HCT116 (cell line): ENCODE results near the gene KIAA1549. TPM values are rescaled to one million over a fixed set of nuclear protein-coding genes. Genes with fewer than 3 reads are reported as not detected.

ENCODE experiments used
- ATAC-seq: fragments of 200-7000 bp; cut with Tn5 transposase; 2 replicates; pipeline ENCODE4 v1.9.1; 2020; ENCODE audit warnings: mild to moderate bottlenecking, moderate library complexity
- BruUV-seq: library from RNA; stranded (reverse); fragments of 400-500 nt; replicated peaks from 2 replicates; lab custom pipeline; 2021; lab: Mats Ljungman, UMichigan
- CTCF ChIA-PET: fragments of 300-600 bp; sonication (Branson Sonifier 250); formaldehyde crosslinking; loops from one replicate; lab custom pipeline; 2021; ENCODE audit warnings: antibody characterized with exemption; lab: Charles Lee
- POLR2A ChIA-PET: fragments of 300-600, 350-600 bp; sonication (Branson Sonifier 250); formaldehyde crosslinking; loops from one replicate; lab custom pipeline; 2021; ENCODE audit warnings: antibody characterized with exemption; lab: Charles Lee
- RAD21 ChIA-PET, 2 experiments: fragments of 300-600 bp; sonication (Branson Sonifier 250); formaldehyde crosslinking; loops; one replicate each; lab custom pipeline; 2023; ENCODE audit warnings: low total read pairs in 2 of 2; ENCODE audit not compliant: uncharacterized antibody in 2 of 2, unreplicated experiment in 2 of 2, low non-redundant PET in 1 of 2; lab: Charles Lee
- DNase-seq: peaks from one replicate; pipeline ENCODE4 v3.0.0-alpha.2; 2010; ENCODE audit warnings: low read depth, low spot score
- H2AFZ ChIP-seq: fragments of 200-600 bp; shearing (Covaris generic), sonication (generic); 2 replicates; pipeline ENCODE4 v1.6.1; 2017; ENCODE audit warnings: low read depth, mixed run types, mixed read lengths, antibody characterized with exemption, low read length; ENCODE audit not compliant: poor library complexity, severe bottlenecking
- H3K27ac ChIP-seq: 2 replicates; pipeline ENCODE4 v1.5.1; 2012; ENCODE audit warnings: low read depth, low read length
- H3K27me3 ChIP-seq: fragments of 200-600 bp; sonication (generic); 2 replicates; pipeline ENCODE4 v1.6.1; 2016; ENCODE audit warnings: mixed run types, low read length, mixed read lengths; ENCODE audit not compliant: insufficient read depth
- H3K36me3 ChIP-seq, 2 experiments: fragments of 200-500 bp in 1 of 2; fragments of 200-600 bp in 1 of 2; sonication (Bioruptor generic) in 1 of 2; sonication (generic) in 1 of 2; 2 replicates each; pipeline versions ENCODE4 v1.5.1 to v1.6.1; 2014 to 2016; ENCODE audit warnings: low read length in 2 of 2, inconsistent platforms in 1 of 2, mixed read lengths in 1 of 2, mixed run types in 1 of 2; ENCODE audit not compliant: insufficient read depth in 2 of 2, control insufficient read depth in 1 of 2
- H3K4me1 ChIP-seq, 2 experiments: fragments of 200-600 bp in 1 of 2; sonication (generic) in 1 of 2; 2 replicates each; pipeline versions ENCODE4 v1.5.1 to v1.6.1; 2012 to 2017; ENCODE audit warnings: low read length in 2 of 2, inconsistent platforms in 1 of 2, mild to moderate bottlenecking in 1 of 2, mixed read lengths in 1 of 2, mixed run types in 1 of 2, moderate library complexity in 1 of 2; ENCODE audit not compliant: insufficient read depth in 2 of 2, control insufficient read depth in 1 of 2
- H3K4me2 ChIP-seq: fragments of 200-600 bp; sonication (generic); 2 replicates; pipeline ENCODE4 v1.6.1; 2017; ENCODE audit warnings: mixed run types, low read length, mixed read lengths
- H3K4me3 ChIP-seq, 2 experiments: fragments of 200-600 bp in 1 of 2; sonication (generic) in 1 of 2; replicated peaks in 1 of 2; 2 replicates each; pipeline ENCODE4 v1.5.1; 2011 to 2016; ENCODE audit warnings: low read length in 2 of 2, control low read depth in 1 of 2, low read depth in 1 of 2, mild to moderate bottlenecking in 1 of 2, mixed read lengths in 1 of 2, mixed run types in 1 of 2
- H3K79me2 ChIP-seq: fragments of 200-600 bp; sonication (generic); 2 replicates; pipeline ENCODE4 v1.6.1; 2017; ENCODE audit warnings: mild to moderate bottlenecking, mixed run types, low read length, moderate library complexity, mixed read lengths; ENCODE audit not compliant: insufficient read depth
- H3K9ac ChIP-seq: fragments of 200-600 bp; sonication (generic); 2 replicates; pipeline ENCODE4 v1.6.1; 2016; ENCODE audit warnings: low read length, mixed read lengths
- H3K9me2 ChIP-seq: fragments of 200-600 bp; sonication (generic), shearing (Covaris generic); 2 replicates; pipeline ENCODE4 v1.6.1; 2017; ENCODE audit warnings: mixed run types, mild to moderate bottlenecking, moderate library complexity; ENCODE audit not compliant: insufficient read depth
- H3K9me3 ChIP-seq, 2 experiments: fragments of 200-500 bp in 1 of 2; fragments of 200-600 bp in 1 of 2; sonication (Bioruptor generic) in 1 of 2; sonication (generic) in 1 of 2; 2 replicates each; pipeline ENCODE4 v1.6.1; 2014 to 2017; ENCODE audit warnings: low read length in 2 of 2, mixed read lengths in 2 of 2, inconsistent platforms in 1 of 2, low read depth in 1 of 2, mild to moderate bottlenecking in 1 of 2, mixed run types in 1 of 2, moderate library complexity in 1 of 2; ENCODE audit not compliant: control insufficient read depth in 1 of 2, insufficient read depth in 1 of 2
- H4K20me1 ChIP-seq: fragments of 200-600 bp; sonication (generic), shearing (Covaris generic); 2 replicates; pipeline ENCODE4 v1.6.1; 2017; ENCODE audit warnings: mixed run types, mild to moderate bottlenecking, moderate library complexity; ENCODE audit not compliant: insufficient read depth
- ATF3 ChIP-seq: IDR thresholded peaks from 2 replicates; pipeline ENCODE4 v1.6.1; 2012
- CEBPB ChIP-seq: IDR thresholded peaks from 2 replicates; pipeline ENCODE4 v1.6.1; 2012; ENCODE audit warnings: low read depth
- CTCF ChIP-seq, 3 experiments: fragments of 200-600 bp in 1 of 3; sonication (generic) in 1 of 3; IDR thresholded peaks in 2 of 3; conservative IDR thresholded peaks in 1 of 3; 2 replicates each; pipeline ENCODE4 v1.5.1; 2012 to 2017; ENCODE audit warnings: low read depth in 2 of 3, low read length in 2 of 3, antibody characterized with exemption in 1 of 3, borderline replicate concordance in 1 of 3, control low read depth in 1 of 3, mild to moderate bottlenecking in 1 of 3, mixed read lengths in 1 of 3, mixed run types in 1 of 3, moderate library complexity in 1 of 3; ENCODE audit not compliant: insufficient read depth in 1 of 3
- EGR1 ChIP-seq: IDR thresholded peaks from 2 replicates; pipeline ENCODE4 v1.6.1; 2012; ENCODE audit warnings: low read depth
- ELF1 ChIP-seq: IDR thresholded peaks from 2 replicates; pipeline ENCODE4 v1.6.1; 2012; ENCODE audit warnings: low read depth, borderline replicate concordance
- EZH2 ChIP-seq: fragments of 200-600 bp; sonication (generic); IDR thresholded peaks from 2 replicates; pipeline ENCODE4 v1.6.1; 2017; ENCODE audit warnings: antibody characterized with exemption, mixed run types
- EZH2phosphoT487 ChIP-seq: fragments of 200-600 bp; IDR thresholded peaks from 2 replicates; pipeline ENCODE4 v1.6.1; 2018; ENCODE audit warnings: antibody characterized with exemption, borderline replicate concordance
- POLR2AphosphoS5 ChIP-seq: IDR thresholded peaks from 2 replicates; pipeline ENCODE4 v1.6.1; 2011; ENCODE audit warnings: mild to moderate bottlenecking, low read depth, low read length, moderate library complexity
- RAD21 ChIP-seq: IDR thresholded peaks from 2 replicates; pipeline ENCODE4 v1.6.1; 2012; ENCODE audit warnings: low read depth, mild to moderate bottlenecking
- REST ChIP-seq: IDR thresholded peaks from 2 replicates; pipeline ENCODE4 v1.6.1; 2012; ENCODE audit warnings: low read depth
- SRF ChIP-seq: IDR thresholded peaks from 2 replicates; pipeline ENCODE4 v1.6.1; 2012; ENCODE audit warnings: low read depth
- ZBTB33 ChIP-seq: IDR thresholded peaks from 2 replicates; pipeline ENCODE4 v1.6.1; 2011; ENCODE audit warnings: mild to moderate bottlenecking, low read length, moderate library complexity; ENCODE audit not compliant: insufficient replicate concordance; ENCODE audit errors: extremely low read depth
- ZFX ChIP-seq: fragments of 450-650 bp; IDR thresholded peaks from 2 replicates; pipeline ENCODE4 v1.6.1; 2017
- intact Hi-C: fragments of 100-400 bp; cut with micrococcal nuclease; formaldehyde crosslinking; loops from 2 replicates; pipeline ENCODE4 v1.10.0; 2022
- total RNA-seq: library from RNA; stranded (reverse); gene quantifications from one replicate; pipeline ENCODE4 v1.2.1, GENCODE V29; 2021; ENCODE audit not compliant: unreplicated experiment

The KIAA1549 gene
- total RNA-seq, 1 experiment from 2014 or later = 3.9 TPM

- no peak for TF ChIP-seq EZH2phosphoT487
- intact Hi-C loops = no loop called here
- Histone ChIP-seq H3K79me2 (no peaks in the 10 kb centered on the region), H3K4me2 (no peak overlapping the region), H3K4me3 (no peak overlapping the region), H3K4me1 (no peaks in the 10 kb centered on the region), H3K9me2 (no peaks in the 10 kb centered on the region), H3K9ac (no peak overlapping the region), H3K27ac (no peak overlapping the region), H3K36me3 (no peaks in the 10 kb centered on the region), H3K9me3 (no peaks in the 10 kb centered on the region), H3K27me3 (no peaks in the 10 kb centered on the region), H4K20me1 (no peaks in the 10 kb centered on the region), H2AFZ (no peak overlapping the region)
- ChIA-PET RAD21 (no interaction called here), CTCF (no interaction called here), POLR2A (no interaction called here)
- DNase-seq = no peak
- ATAC-seq = no peak
- no TSS peak for BruUV-seq
Measured at GRCh38 chr7:138853448-138853847, 127.7 kb downstream of the KIAA1549 start.

GRCh38 chr7:138852469-138852868 is 128.7 kb downstream of the KIAA1549 start:
- Histone ChIP-seq H3K4me2 (no peak overlapping the region), H4K20me1 (no peaks in the 10 kb centered on the region), H3K9me3 (no peaks in the 10 kb centered on the region), H3K4me3 (no peak overlapping the region), H3K27me3 (no peaks in the 10 kb centered on the region), H3K4me1 (no peaks in the 10 kb centered on the region), H3K79me2 (no peaks in the 10 kb centered on the region), H3K36me3 (no peaks in the 10 kb centered on the region), H2AFZ (no peak overlapping the region), H3K9ac (no peak overlapping the region), H3K9me2 (no peaks in the 10 kb centered on the region), H3K27ac (no peak overlapping the region)
- no TSS peak for BruUV-seq
- DNase-seq (no peak), ATAC-seq (no peak)
- ChIA-PET CTCF (no interaction called here), POLR2A (no interaction called here), RAD21 (no interaction called here)
- intact Hi-C loops = no loop called here
- TF ChIP-seq ELF1 (no peak), EZH2 (no peak), EGR1 (no peak), CTCF (IDR thresholded peaks at IDR 0.05 in 2 of 3, conservative IDR thresholded peaks at IDR 0.05 in 1 of 3; ENCODE audit: borderline replicate concordance in 1 of 3, insufficient read depth in 1 of 3, low read depth in 2 of 3, low read length in 2 of 3) (no peak), EZH2phosphoT487 (no peak), RAD21 (no peak), REST (no peak), ZFX (no peak), POLR2AphosphoS5 (no peak), ATF3 (no peak), CEBPB (no peak), SRF (no peak), ZBTB33 (no peak)
